LoVo (cell line): ENCODE results near the gene ASB6.
A peak's percentile ranks its signal among the peaks of the same experiment; 100 is the strongest.
"Not testable (repeated sequence)": the region's sequence is repeated elsewhere in the genome, so short reads cannot be mapped to it uniquely, and the experiment has no call there.

Experiments used
- DNase-seq: peaks from one replicate; pipeline ENCODE4 v3.0.0-alpha.2; 2016; ENCODE audit warnings: low spot score

The ASB6 gene

DNA sequence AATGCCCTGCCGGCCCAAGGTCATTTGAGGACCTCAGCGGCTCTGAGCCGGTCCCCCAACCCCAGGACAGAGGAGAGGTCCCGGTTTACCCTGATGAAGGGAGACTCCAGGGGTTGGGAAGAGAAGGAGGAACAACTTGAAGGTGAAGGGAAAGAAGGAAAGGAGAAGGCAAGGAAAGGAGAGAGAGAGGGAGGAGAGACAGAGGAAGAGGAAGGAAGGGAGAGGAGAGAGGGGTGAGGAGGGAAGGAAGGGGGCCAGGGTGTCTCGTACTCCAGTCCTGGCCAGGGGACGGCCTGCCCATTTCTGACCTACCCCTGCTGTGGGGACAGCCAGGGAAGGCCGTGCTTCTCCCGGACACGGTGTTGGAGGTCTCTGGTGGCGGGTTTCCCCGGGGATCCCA, 25.4 kb upstream of the ASB6 start:
- DNase-seq, result no peak

DNA sequence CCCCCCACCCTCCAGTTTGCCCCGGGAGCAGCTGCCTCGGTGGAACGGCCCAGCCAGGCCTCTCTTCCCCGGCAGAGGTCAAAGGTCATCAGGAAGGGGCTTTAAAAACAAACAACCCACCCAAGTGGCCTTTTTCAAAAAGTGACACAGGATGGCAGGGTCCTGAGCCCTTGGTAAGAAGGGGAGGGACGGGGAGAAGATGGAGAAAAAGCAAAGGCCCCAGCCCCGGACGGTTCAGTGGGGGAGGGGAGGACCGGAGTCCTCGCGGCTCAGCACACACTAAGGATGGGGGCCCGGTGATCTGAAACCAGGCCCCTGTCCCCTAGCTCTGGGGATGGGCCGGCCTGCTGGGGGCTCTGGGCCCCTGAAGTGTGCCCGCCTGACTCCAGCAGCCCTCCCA, 24.6 kb upstream of the ASB6 start:
- DNase-seq, result no peak

DNA sequence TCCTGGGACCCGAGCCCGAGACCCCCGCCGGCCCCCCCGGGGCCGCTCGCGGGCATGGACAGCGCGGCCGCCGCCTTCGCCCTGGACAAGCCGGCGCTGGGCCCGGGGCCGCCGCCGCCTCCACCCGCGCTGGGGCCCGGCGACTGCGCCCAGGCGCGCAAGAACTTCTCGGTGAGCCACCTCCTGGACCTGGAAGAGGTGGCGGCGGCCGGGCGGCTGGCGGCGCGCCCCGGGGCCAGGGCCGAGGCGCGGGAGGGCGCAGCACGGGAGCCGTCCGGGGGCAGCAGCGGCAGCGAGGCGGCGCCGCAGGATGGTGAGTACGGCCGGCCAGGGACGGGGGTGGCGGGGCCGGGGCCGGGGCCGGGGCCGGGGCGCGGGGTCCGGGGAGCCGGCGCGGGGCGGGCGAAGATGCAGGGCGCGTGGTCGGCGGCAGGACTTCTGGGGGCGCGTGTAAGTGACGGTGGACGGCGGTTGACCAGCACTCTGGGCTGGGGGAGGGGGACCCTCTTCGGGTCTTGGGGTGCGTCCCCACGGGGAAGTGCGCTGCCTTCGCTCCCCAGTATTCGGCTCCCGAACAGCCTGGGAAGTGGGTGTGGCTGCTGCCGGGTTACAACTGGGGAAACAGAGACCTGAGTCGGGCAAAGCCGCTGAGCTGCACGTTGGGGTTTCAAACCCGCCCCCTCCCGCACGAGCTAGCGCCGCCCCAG, 24.0 kb upstream of the ASB6 start:
- DNase-seq, result no peak

DNA sequence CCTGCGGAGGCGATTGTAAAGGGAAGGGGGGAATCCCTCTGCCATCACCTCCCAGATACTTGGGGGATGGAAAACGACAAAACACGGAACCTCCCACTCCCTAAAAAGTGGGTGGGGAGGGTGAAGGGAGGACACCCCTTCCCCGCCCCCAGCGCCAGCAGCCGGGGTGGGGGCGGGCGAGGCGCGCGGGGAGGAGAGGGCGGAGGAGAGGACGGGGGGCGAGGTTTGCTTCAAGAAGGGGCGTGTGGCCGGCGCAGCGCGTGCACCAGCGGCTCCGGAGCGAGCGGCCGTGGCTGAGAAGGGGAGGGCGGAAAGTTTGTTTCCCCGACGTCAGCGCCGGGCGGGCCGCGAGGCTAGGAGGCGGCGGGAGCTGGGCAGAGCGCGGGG, 23.4 kb upstream of the ASB6 start, which contains the start of gene PRRX2:
TSS of gene PRRX2 (plus strand) at position 259 of the 387 bp plus-strand sequence. CDS start 221 bp downstream, outside the sequence.
- no peak for DNase-seq

DNA sequence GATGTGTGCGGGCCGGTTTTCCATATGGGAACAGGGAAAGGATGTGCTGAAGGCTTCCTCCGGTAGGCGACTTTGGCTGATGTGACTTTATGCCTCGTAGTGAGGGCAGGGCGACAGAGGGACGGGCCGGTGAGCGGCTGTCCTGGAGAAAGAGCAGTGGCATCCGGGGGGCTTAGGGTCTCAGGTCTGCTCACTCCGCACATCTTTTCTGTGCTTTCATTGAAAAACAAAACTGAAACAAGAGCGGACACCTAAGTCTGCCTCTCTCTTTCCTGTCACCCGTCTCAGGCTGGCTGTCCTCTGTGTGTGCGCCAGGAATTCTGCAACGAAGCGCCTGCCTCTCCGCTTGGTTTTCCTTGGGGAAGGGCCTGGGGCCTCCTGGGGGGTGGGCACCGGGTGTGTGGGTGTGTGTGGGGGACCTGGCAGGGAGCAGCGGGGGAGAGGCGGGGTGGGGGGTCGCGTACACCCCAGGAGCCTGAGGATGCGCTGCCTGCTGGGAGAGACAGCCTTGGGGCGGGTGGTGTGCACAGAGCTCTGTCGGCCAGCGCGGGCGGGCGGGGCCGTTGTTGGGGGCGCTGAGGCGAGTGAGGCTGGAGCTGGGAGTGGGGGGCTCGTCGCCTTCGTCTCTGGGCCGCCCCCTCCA, 22.9 kb upstream of the ASB6 start:
- no peak for DNase-seq

DNA sequence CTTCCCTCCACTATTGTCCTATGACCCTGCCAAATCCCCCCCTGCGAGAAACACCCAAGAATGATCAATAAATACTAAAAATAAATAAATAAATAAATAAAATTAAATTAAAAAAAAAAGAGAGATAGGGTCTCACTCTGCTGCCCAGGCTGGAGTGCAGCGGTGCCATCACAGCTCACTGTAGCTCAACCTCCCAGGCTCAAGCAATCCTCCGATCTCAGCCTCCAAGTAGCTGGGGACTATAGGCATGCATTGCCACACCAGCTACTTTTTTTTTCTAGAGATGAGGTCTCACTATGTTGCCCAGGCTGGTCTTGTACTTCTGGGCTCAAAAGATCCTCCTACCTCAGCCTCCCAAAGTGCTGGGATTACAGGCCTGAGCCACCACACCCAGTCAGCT, 20.3 kb upstream of the ASB6 start:
- not testable (repeated sequence) for DNase-seq

DNA sequence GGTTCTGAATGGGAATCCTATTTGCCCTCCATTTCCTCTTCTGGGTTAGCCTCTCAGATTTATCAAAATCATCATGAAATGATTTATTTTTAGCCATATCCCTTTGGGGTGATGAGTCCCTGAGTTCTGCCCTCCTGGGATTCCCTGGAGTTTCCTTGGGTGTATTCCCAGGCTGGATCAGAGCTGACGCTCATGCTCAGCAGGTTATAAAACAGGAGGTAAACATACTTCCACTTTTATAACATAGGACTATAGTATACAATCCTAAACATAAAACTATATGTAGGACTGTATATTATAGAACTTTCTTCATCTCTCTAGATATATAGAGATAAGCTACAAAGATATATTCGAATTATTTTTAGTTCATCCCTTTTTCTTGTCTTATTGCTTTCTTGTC, 19.1 kb upstream of the ASB6 start:
- DNase-seq, result no peak

DNA sequence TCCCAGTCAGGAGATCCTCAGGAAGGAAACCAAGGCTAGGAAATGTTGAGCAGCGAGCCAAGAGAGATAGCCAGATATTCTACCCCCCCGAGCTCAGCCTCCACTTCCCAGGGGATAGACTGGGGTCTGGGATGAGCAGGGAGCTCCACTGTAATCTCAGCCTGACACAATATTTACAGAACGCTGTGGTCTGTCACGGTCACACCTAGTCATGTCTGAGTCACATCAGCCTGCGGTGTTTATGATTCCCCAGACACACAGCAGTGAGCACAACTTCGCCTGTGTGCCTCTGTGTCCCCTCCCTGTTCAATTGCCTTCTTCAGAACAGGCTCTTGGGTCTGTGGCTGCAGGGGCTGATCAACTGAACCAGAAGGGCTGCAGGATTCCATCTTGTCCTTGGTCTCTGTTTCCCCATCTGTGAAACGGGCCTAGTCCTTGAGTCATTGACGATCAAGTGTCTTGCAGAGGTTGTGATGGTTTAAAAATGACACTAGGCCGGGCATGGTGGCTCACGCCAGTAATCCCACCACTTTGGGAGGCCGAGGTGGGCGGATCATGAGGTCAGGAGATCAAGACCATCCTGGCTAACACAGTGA, 14.9 kb upstream of the ASB6 start:
- DNase-seq, result peak; percentile 60

DNA sequence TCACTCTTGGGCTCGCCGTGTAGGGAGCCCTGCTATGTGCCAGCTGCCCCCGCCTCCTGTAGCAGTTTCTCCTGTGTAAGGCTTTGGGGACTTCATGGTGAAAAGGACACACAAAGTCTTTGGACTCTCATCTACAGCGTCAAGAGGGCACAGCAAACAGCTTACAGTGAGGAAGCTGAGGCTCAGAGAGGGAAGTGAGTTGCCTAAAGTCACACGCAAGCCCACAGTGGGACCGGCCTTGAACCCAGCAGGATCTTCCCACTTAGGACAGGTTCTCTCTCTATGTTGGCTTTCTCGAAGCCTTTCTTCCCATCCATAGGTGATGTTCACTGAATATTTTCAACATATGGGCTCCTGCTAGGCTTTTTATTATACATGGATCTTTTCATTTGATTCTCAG, 13.7 kb upstream of the ASB6 start:
- no peak for DNase-seq

DNA sequence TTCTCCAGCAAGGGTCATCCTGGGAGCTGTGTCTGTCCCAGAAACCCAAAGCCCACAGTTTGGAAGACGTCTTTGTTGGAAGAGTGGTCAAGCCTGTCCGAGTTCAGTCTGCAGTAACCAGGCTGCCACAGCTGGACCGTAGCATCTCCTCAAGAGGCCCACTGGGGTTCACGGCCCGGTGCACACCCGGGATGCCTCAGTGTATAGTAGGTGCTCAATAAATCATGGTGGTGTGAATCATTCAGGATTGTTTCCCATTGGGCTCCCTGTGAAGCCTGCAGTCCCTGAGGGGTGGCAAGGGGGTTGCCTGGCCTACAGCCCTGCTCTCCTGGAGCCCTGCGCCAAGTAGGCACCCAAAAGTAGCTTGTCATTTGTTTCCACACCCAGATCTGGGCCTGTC, 13.2 kb upstream of the ASB6 start:
- DNase-seq, result no peak

DNA sequence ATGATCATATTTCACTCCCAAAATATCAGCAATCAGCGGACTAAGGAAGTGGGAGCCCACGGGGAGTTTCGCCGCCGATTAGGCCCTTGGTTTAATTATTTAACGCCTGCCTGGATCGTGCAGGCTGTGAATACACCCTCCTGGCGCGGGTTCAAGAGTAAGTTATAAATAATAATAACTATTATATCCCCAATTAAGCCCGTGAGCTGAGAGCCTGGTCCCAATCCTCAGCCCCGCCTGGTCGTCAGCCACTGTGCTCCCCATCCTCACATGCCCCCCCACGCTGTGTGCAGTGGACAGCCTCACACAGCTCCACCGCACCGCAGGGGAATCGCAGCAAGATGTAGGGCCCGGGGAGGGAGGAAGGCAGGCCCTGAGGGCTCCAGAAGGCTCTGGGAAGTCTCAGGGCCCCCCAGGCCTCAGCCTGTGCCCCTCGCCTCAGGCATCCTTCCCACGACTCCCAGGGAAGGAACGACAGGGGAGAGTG, 12.6 kb upstream of the ASB6 start:
- no peak for DNase-seq

DNA sequence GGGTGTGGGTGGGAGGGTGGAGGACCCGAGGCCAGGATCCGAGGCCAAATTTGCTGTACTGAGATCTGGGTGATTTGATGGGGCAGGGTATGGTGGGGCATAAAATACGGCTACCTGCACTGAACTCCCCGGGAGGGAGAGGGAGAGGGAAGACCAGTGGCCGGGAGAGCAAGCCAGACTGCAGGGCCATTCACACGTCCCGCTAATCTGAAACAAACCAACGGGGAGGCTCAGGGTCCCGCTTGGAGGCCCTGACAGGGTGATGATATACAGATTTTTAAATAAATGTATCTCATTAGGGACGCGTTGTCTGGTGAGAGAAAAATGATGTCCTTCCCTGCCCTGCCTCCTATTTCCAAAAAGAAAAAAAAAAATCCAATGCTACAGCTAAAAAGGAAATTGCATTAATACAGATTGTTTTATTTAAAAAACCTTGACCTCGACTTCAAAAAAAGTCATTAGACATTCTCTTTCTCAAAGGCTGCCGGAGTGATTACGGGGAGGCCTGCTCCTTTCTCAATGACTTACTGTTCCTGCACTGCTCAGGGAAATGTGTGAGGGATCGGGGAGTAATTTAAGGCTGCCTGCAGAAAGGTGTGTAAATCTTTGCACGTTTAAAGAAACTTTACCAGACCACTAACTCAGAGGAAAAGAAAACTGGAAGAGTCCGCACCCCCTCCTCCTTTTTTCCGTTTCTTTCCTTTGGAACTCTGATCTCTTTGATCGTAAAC, 12.0 kb upstream of the ASB6 start:
- DNase-seq, result no peak

DNA sequence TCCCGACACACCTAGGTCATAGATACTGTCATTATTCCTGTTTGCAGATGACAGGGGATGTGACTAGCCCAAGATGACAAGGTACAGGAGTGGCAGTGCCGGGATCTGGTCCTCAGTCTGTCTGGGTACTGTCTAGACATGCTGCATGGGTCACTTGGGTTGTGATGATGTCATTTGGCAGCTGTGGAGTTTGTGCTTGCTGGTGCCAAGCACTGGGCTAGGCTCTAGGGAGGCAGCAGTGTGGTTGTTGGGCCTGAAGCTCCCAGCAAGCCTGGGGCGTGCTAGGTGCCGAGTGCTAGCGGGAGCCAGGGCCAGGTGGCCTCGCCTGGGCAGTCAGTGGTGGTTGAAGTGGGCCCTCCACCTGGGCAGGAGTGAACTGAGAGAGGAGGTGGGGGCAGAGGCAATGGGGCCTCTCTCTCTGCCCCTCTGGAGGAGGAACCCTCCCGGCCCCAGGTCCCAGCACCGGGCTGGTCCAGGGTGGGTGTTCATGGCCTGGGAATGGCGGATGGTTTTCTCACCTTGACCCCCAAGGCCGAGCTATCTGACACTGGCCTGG, 8.8 kb upstream of the ASB6 start:
- DNase-seq, result no peak

DNA sequence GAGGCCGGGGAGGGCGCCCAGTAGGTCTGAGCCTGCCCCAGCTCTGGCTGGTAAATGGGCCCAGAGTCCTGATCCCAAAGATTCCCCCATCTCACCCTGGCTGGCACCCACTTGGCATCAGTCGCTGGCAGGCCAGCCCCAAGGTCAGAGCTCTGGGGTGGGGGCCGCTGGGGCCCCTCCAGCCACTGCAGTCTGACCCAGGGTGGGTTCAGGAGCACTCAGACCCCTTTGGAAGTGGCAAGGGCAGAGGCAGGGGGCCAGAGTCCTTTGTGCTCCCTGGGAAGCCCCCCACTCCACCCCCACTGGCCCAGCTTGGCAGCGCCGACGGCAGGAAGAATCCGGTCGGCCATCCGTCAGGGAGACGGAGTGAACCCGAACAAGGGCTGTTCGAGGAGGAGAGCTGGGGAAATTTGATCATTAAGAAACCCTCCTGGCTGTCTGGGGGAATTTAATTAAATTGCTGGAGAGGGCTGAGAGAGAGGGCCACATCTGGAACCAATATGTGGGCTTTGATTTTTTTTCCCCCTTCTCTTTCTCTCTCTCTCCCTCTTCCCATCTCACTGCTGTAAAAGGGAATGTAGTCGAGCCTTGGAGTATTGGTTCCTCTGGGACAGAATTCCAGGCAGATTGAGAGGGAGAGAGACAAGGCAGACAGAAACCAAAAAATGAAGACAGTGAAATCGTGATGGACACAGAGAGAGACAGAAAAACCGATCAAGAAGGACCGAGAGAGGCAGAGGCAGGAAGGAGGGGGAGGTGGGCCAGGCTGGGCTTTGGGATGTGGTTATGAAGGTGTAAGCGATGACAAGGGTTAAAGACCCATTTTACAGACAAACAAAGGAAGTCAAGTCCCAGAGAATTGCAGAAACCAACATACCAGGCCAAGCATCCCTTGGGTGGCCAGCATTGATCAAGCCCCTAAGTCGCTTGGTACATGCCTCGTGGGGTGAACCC, 8.1 kb upstream of the ASB6 start:
- DNase-seq, result no peak

DNA sequence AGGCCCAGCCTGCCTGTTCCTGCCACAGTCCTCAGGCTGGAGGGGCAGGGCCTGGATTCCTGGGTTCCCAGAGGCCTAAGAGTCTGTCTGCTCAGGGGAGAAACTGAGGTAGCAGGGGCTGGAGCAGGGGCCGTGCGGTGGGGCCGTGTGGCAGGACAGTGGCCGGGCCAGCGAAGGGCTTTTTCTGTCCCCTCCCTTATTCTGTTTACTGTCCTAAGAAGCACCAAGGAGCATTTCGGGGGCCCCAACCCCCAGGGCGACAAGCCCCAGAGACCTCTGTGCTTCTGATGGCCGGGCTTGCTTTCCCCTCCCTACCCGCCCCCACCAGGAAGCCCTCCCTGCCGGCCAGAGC, 6.8 kb upstream of the ASB6 start:
- DNase-seq, result no peak

DNA sequence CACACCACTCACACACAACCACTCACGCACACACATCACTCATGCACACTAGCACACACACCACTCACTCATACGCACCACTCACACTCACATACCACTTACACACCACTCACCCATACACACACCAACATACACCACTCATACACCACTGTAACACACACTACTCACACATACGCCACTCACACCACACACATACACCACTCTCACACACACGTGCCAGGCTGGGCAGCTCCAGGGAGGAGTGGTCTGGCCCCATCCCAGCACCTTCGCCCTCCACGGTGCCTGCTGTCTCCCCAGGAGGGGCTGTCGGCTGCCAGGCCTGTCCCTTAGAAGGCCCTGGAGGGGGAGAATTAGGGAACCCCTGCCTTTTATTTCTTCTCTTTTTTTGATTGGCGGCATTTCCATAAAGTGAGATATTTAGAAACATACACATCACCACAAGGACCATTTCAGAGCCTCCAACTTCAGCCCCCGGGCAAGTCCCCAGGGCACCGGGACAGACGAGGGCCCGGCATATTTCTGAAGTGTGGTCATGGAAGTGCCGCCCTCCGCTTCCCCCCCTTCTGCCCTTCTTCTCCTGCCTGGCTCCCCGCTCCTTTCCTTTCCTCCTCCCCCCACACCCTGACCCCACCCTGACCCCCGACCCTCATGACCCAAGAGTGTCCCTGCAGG, 6.3 kb upstream of the ASB6 start:
- no peak for DNase-seq

DNA sequence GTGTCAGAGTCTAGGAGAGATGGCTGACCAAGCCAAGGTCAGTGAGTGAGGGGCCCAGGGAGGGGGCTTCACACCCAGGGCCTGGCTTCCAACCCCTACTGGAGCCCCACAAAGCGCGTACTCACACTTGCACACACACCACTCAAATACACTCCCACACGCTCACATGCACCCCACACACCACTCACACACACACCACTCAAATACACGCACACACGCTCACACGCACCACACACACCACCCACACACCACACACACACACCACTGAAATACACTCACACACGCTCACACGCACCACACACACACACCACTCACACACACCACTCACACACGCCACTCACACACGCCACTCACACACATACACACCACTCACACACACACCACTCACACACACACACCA, 5.7 kb upstream of the ASB6 start:
- no peak for DNase-seq

DNA sequence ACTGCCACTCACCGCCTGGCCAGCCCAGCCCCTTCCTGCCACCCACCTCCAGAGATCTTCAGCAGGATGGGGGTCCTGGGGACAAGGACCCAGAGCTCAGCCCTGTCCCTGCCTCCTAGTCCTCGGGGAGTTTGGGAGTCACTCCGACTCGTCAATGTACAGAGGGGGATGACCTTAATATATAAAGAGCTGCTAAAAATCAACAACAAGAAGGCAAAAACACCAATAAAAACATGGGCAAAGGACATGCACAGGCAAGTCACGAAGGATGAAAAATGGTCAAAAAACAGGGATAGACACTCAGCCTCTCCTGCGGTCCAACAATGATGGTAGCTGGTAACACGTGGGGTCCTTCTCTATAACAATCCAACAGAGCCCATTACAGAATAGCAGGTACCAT, 4.7 kb upstream of the ASB6 start:
- no peak for DNase-seq

DNA sequence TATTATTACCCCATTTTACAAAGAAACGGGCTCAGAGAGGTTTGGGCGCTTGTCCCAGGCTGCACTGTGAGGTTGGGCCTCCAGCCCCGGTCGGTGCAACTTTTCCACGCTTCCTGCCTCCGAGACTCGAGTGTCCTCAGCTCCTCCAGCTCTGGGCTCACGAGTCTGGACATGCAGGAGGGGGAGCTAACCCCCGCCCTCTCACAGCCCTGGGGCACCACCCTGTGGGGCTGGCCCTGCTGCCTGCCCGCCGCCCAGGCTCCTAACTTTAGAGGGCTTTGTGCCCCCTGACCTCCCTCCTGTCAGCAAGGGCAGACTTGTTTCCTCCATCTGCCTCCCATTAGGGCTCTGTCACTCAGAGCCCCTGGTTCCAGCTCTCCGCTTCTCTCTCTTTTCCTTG, 4.3 kb upstream of the ASB6 start:
- DNase-seq, result no peak

DNA sequence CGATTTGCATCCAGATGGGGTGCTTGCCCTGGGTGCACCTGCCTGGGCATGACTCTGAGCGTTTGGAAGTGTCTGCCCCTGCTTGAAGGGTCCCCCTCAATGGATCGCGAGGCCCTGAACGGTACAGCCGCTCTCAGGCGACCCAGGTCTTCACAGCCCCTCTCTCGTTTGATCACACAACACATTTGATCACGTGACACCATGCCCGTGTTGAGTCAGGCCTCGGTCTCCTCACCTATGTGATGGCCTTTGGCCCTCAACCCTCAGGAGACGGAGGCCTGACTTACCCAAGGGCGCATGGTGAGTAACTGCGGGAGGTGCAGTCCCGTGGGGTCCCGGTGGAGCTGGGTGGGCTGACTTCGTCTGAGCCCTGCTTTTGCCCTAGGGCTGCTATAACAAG, 3.0 kb upstream of the ASB6 start:
- no peak for DNase-seq

DNA sequence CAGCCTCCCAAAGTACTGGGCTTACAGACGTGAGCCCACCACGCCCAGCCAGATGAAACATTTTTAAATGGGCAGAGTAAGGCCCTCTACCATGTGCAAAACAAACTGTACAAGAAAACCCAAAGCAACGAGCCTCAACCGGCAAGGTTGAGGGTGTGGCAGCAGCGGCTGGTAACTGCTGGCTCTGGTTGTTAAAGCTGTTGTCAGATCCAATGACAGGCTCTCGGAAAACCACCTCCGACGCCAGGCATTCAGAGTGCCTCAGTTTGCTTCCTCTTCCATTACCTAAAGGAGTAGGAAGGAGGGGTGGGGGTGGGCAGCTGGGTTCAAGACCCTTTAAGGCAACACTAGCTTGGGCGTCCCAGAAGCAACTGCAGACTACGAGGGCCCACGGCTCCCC, 2.4 kb upstream of the ASB6 start:
- no peak for DNase-seq
